Neural cell (in vitro differentiated cells): ENCODE data around the gene PPP1CA. TPM values are rescaled to one million over a fixed set of nuclear protein-coding genes. Genes with fewer than 3 reads are reported as not detected.

Experiments
- H2AFZ ChIP-seq: fragments of 200-600, 300-800 bp; sonication (generic), shearing (Covaris generic); 2 replicates; pipeline ENCODE4 v1.6.0; 2014; ENCODE audit warnings: low read depth, mild to moderate bottlenecking, antibody characterized with exemption, low read length, moderate library complexity
- H3F3A ChIP-seq: fragments of 200-600 bp; shearing (Covaris generic); 2 replicates; pipeline ENCODE4 v1.6.1; 2016; ENCODE audit warnings: mild to moderate bottlenecking, moderate library complexity, mixed read lengths, antibody characterized with exemption, low read length; ENCODE audit not compliant: insufficient read depth, poor library complexity, severe bottlenecking
- H3K27ac ChIP-seq: fragments of 200-600, 300-800 bp; sonication (generic), shearing (Covaris generic); 2 replicates; pipeline ENCODE4 v1.5.1; 2014; ENCODE audit warnings: mild to moderate bottlenecking, low read length, moderate library complexity
- H3K27me3 ChIP-seq: fragments of 300-800, 200-600 bp; sonication (generic), shearing (Covaris generic); 2 replicates; pipeline ENCODE4 v1.6.0; 2014; ENCODE audit warnings: mild to moderate bottlenecking, low read depth, low read length, moderate library complexity; ENCODE audit not compliant: insufficient read depth
- H3K36me3 ChIP-seq: fragments of 300-800, 200-600 bp; sonication (generic), shearing (Covaris generic); 2 replicates; pipeline ENCODE4 v1.5.1; 2014; ENCODE audit warnings: mild to moderate bottlenecking, antibody characterized with exemption, low read length, moderate library complexity; ENCODE audit not compliant: insufficient read depth
- H3K4me2 ChIP-seq: fragments of 300-800, 200-600 bp; sonication (generic), shearing (Covaris generic); 2 replicates; pipeline ENCODE4 v1.6.0; 2014; ENCODE audit warnings: mild to moderate bottlenecking, low read length
- H3K4me3 ChIP-seq: fragments of 300-800, 200-600 bp; sonication (generic), shearing (Covaris generic); 2 replicates; pipeline ENCODE4 v1.5.1; 2014; ENCODE audit warnings: mild to moderate bottlenecking, low read length, moderate library complexity
- H3K79me2 ChIP-seq: fragments of 200-600 bp; shearing (Covaris generic); replicated peaks from 2 replicates; pipeline ENCODE4 v1.6.0; 2014; ENCODE audit warnings: mild to moderate bottlenecking, low read length, moderate library complexity; ENCODE audit not compliant: insufficient read depth
- H3K9ac ChIP-seq: fragments of 300-800, 200-600 bp; sonication (generic), shearing (Covaris generic); 2 replicates; pipeline ENCODE4 v1.6.1; 2016; ENCODE audit warnings: mild to moderate bottlenecking, low read length, mixed read lengths
- H3K9me2 ChIP-seq: fragments of 200-600 bp; shearing (Covaris generic); 2 replicates; pipeline ENCODE4 v1.6.1; 2016; ENCODE audit warnings: mild to moderate bottlenecking, low read length, mixed read lengths; ENCODE audit not compliant: insufficient read depth
- H3K9me3 ChIP-seq: fragments of 200-600, 300-800 bp; sonication (generic), shearing (Covaris generic); 2 replicates; pipeline ENCODE4 v1.6.1; 2016; ENCODE audit warnings: mild to moderate bottlenecking, mixed run types, low read length, moderate library complexity, mixed read lengths
- H4K20me1 ChIP-seq: fragments of 200-600 bp; shearing (Covaris generic); 2 replicates; pipeline ENCODE4 v1.6.1; 2016; ENCODE audit warnings: mild to moderate bottlenecking, mixed run types; ENCODE audit not compliant: insufficient read depth
- EP300 ChIP-seq: fragments of 450-650 bp; conservative IDR thresholded peaks from 2 replicates; pipeline ENCODE4 v1.6.1; 2014; ENCODE audit warnings: antibody characterized with exemption, mild to moderate bottlenecking, moderate library complexity; ENCODE audit not compliant: poor library complexity, severe bottlenecking
- EZH2 ChIP-seq: fragments of 200-600, 300-800 bp; shearing (Covaris generic), sonication (generic); IDR thresholded peaks from 2 replicates; pipeline ENCODE4 v1.6.1; 2014; ENCODE audit warnings: antibody characterized with exemption, low read length, borderline replicate concordance, mild to moderate bottlenecking; ENCODE audit not compliant: insufficient read depth, poor library complexity, severe bottlenecking
- MXI1 ChIP-seq: fragments of 450-650 bp; conservative IDR thresholded peaks from 2 replicates; pipeline ENCODE4 v1.6.1; 2014; ENCODE audit warnings: antibody characterized with exemption, mild to moderate bottlenecking; ENCODE audit not compliant: poor library complexity, severe bottlenecking
- POLR2AphosphoS5 ChIP-seq: IDR thresholded peaks from 2 replicates; pipeline ENCODE4 v1.6.1; 2012
- RAD21 ChIP-seq: fragments of 450-650 bp; conservative IDR thresholded peaks from 2 replicates; pipeline ENCODE4 v1.6.1; 2014; ENCODE audit warnings: antibody characterized with exemption, mild to moderate bottlenecking, moderate library complexity
- SMC3 ChIP-seq: fragments of 450-650 bp; conservative IDR thresholded peaks from 2 replicates; pipeline ENCODE4 v1.6.1; 2014; ENCODE audit warnings: antibody characterized with exemption, mild to moderate bottlenecking, moderate library complexity; ENCODE audit not compliant: poor library complexity
- TAF1 ChIP-seq: IDR thresholded peaks from 2 replicates; pipeline ENCODE4 v1.6.1; 2012; ENCODE audit warnings: low read depth
- polyA plus RNA-seq: library from polyadenylated mRNA; depleted of rRNA; stranded (reverse); fragments of >200 nt; gene quantifications from 2 replicates; pipeline ENCODE4 v1.2.3, GENCODE V29; 2014
- TF ChIP-seq, protein P1 (sequence below): fragments of 450-650 bp; IDR thresholded peaks from 2 replicates; pipeline ENCODE4 v1.5.1; 2014; ENCODE audit warnings: antibody characterized with exemption, mild to moderate bottlenecking, moderate library complexity; ENCODE audit not compliant: poor library complexity, severe bottlenecking
- TF ChIP-seq, protein P2 (sequence below): IDR thresholded peaks from 2 replicates; pipeline ENCODE4 v1.6.1; 2012; ENCODE audit warnings: borderline replicate concordance

The PPP1CA gene
- polyA plus RNA-seq, 1 donor from 2014 or later: 106 TPM

DNA sequence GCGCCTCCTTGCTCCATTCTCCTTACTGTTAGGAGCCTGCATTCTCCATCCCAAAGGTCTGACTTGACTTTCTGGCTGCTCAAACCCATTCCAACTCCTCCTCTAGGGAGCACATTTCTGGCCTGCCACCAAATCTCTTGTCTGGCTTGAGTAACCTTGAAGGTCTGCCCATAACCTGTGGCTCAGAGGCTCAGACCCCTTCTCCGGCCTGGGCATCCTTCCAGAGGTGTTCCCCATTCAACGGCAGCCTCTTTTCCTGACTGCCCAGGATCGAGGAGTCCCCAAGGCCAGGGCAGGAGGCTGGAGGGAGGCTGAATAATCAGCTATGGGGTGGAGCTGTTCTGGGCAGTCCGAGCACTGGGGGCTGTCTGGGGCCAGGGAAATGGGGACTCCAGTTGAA, 7.7 kb downstream of the PPP1CA start:
- H3K36me3 ChIP-seq: no peaks in the 10 kb centered on the region
- TF ChIP-seq MXI1: no peak
- TF ChIP-seq RAD21: no peak
- TF ChIP-seq EP300: no peak
- no peak for TF ChIP-seq TAF1
- no peak for TF ChIP-seq EZH2
- TF ChIP-seq, protein P1, sequence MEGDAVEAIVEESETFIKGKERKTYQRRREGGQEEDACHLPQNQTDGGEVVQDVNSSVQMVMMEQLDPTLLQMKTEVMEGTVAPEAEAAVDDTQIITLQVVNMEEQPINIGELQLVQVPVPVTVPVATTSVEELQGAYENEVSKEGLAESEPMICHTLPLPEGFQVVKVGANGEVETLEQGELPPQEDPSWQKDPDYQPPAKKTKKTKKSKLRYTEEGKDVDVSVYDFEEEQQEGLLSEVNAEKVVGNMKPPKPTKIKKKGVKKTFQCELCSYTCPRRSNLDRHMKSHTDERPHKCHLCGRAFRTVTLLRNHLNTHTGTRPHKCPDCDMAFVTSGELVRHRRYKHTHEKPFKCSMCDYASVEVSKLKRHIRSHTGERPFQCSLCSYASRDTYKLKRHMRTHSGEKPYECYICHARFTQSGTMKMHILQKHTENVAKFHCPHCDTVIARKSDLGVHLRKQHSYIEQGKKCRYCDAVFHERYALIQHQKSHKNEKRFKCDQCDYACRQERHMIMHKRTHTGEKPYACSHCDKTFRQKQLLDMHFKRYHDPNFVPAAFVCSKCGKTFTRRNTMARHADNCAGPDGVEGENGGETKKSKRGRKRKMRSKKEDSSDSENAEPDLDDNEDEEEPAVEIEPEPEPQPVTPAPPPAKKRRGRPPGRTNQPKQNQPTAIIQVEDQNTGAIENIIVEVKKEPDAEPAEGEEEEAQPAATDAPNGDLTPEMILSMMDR: no peak

GRCh38 chr11:67393437-67393836, 8.2 kb downstream of the PPP1CA start:
- no peak overlapping the region for H2AFZ ChIP-seq
- TF ChIP-seq, protein P2, sequence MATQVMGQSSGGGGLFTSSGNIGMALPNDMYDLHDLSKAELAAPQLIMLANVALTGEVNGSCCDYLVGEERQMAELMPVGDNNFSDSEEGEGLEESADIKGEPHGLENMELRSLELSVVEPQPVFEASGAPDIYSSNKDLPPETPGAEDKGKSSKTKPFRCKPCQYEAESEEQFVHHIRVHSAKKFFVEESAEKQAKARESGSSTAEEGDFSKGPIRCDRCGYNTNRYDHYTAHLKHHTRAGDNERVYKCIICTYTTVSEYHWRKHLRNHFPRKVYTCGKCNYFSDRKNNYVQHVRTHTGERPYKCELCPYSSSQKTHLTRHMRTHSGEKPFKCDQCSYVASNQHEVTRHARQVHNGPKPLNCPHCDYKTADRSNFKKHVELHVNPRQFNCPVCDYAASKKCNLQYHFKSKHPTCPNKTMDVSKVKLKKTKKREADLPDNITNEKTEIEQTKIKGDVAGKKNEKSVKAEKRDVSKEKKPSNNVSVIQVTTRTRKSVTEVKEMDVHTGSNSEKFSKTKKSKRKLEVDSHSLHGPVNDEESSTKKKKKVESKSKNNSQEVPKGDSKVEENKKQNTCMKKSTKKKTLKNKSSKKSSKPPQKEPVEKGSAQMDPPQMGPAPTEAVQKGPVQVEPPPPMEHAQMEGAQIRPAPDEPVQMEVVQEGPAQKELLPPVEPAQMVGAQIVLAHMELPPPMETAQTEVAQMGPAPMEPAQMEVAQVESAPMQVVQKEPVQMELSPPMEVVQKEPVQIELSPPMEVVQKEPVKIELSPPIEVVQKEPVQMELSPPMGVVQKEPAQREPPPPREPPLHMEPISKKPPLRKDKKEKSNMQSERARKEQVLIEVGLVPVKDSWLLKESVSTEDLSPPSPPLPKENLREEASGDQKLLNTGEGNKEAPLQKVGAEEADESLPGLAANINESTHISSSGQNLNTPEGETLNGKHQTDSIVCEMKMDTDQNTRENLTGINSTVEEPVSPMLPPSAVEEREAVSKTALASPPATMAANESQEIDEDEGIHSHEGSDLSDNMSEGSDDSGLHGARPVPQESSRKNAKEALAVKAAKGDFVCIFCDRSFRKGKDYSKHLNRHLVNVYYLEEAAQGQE: no peak
- TF ChIP-seq TAF1: no peak
- no peak for TF ChIP-seq MXI1
- no peak for TF ChIP-seq EZH2
- TF ChIP-seq EP300: no peak
- TF ChIP-seq, protein P1: no peak
- no peak for TF ChIP-seq POLR2AphosphoS5
- no peak for TF ChIP-seq RAD21
- TF ChIP-seq SMC3: no peak
- no peaks in the 10 kb centered on the region for H4K20me1 ChIP-seq
- H3K4me2 ChIP-seq: no peak overlapping the region
- H3K9me2 ChIP-seq: no peaks in the 10 kb centered on the region
- no peaks in the 10 kb centered on the region for H3F3A ChIP-seq
- no peaks in the 10 kb centered on the region for H3K36me3 ChIP-seq
- no peaks in the 10 kb centered on the region for H3K27me3 ChIP-seq
- no peak overlapping the region for H3K4me3 ChIP-seq
- no peaks in the 10 kb centered on the region for H3K9me3 ChIP-seq
- no peak overlapping the region for H3K27ac ChIP-seq
- H3K79me2 ChIP-seq: no peaks in the 10 kb centered on the region
- no peak overlapping the region for H3K9ac ChIP-seq

More for the DNA sequence above, 7.7 kb downstream of the PPP1CA start:
- Histone ChIP-seq H3K9me3 (no peaks in the 10 kb centered on the region), H2AFZ (no peak overlapping the region), H3K4me3 (no peak overlapping the region), H3K27ac (no peak overlapping the region), H3K4me2 (no peak overlapping the region), H3K79me2 (no peaks in the 10 kb centered on the region), H4K20me1 (no peaks in the 10 kb centered on the region), H3F3A (no peaks in the 10 kb centered on the region), H3K9ac (no peak overlapping the region), H3K9me2 (no peaks in the 10 kb centered on the region), H3K27me3 (no peaks in the 10 kb centered on the region)
